Osteocyte (in vitro differentiated cells): ENCODE results near the gene TACO1. TPM values are rescaled to one million over a fixed set of nuclear protein-coding genes. Genes with fewer than 3 reads are reported as not detected.

ENCODE experiments used
- DNase-seq: peaks from one replicate; pipeline ENCODE4 v3.0.0; 2021; ENCODE audit warnings: mixed read lengths; ENCODE audit not compliant: unreplicated experiment; ENCODE audit errors: extremely low spot score
- H3K27ac Mint-ChIP-seq: one replicate; pipeline ENCODE4 v1.8.0; 2021; ENCODE audit warnings: mild to moderate bottlenecking, mixed read lengths; ENCODE audit not compliant: unreplicated experiment
- H3K27me3 Mint-ChIP-seq: one replicate; pipeline ENCODE4 v1.8.0; 2021; ENCODE audit warnings: mixed read lengths; ENCODE audit not compliant: unreplicated experiment
- H3K36me3 Mint-ChIP-seq: one replicate; pipeline ENCODE4 v1.8.0; 2021; ENCODE audit warnings: mixed read lengths; ENCODE audit not compliant: unreplicated experiment
- H3K4me1 Mint-ChIP-seq: one replicate; pipeline ENCODE4 v1.8.0; 2021; ENCODE audit warnings: mixed read lengths; ENCODE audit not compliant: unreplicated experiment
- H3K4me3 Mint-ChIP-seq: one replicate; pipeline ENCODE4 v1.8.0; 2021; ENCODE audit warnings: mild to moderate bottlenecking, moderate library complexity, mixed read lengths; ENCODE audit not compliant: unreplicated experiment
- H3K9me3 Mint-ChIP-seq: one replicate; pipeline ENCODE4 v1.8.0; 2021; ENCODE audit warnings: mixed read lengths; ENCODE audit not compliant: unreplicated experiment
- CTCF ChIP-seq: fragments of 200-600 bp; sonication (generic); IDR thresholded peaks from 2 replicates; pipeline ENCODE4 v1.5.0; 2021; ENCODE audit warnings: antibody characterized with exemption, mild to moderate bottlenecking, moderate library complexity
- total RNA-seq: library from RNA; stranded (reverse); gene quantifications from 2 replicates; pipeline ENCODE4 v1.2.1, GENCODE V29; 2021

The TACO1 gene
- total RNA-seq, 1 donor from 2014 or later, result 20.9 TPM

DNA sequence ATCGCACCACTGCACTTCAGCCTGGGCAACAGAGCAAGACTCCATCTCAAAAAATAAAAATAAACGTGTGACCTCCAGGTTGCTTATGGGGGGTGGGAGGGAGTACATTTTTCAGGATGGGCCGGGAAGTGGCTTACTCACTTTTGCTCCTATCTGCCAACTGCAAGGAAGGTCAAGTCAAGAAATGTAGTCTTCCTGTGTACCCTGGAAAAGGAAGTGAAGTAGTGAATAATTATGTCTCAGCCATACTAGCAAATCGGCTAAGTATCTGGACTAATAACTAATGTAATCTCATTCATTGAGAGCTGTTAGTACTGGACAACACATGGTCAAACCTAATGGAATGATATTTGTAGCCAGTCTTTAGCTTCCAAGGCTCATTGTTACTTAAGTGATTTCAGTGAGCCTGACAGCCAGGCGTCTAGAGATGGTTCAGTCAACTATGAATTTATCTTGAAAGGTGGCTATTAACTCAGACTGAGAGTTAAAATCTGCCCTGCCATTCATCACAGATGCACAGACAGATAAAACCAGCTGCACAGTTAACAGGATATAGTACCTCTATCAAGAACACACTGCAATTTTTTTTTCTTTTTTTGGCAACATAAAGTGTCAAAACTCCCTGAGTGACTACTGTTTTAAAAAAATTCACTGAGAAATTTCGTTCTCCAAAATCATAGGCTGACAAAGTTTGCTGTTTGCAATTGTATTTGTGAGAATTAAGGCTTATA, 3.7 kb upstream of the TACO1 start:
- no peak for TF ChIP-seq CTCF
- no peak for DNase-seq
- no peaks in the 10 kb centered on the region for H3K9me3 Mint-ChIP-seq
- peaks cover 9% of the 10 kb centered on the region for H3K36me3 Mint-ChIP-seq
- H3K27me3 Mint-ChIP-seq, result no peaks in the 10 kb centered on the region
- H3K4me1 Mint-ChIP-seq, result peaks cover 15% of the 10 kb centered on the region
- H3K27ac Mint-ChIP-seq, result no peak overlapping the region
- H3K4me3 Mint-ChIP-seq, result no peak overlapping the region

- Mint-ChIP-seq H3K4me3 (no peak overlapping the region), H3K36me3 (peaks cover 6% of the 10 kb centered on the region), H3K27ac (no peak overlapping the region), H3K9me3 (no peaks in the 10 kb centered on the region), H3K4me1 (peaks cover 15% of the 10 kb centered on the region), H3K27me3 (no peaks in the 10 kb centered on the region)
- TF ChIP-seq CTCF, result no peak
- DNase-seq, result no peak
Observed at GRCh38 chr17:63598281-63598680, 2.4 kb upstream of the TACO1 start.

- no peak for TF ChIP-seq CTCF
- DNase-seq, result no peak
- Mint-ChIP-seq H3K27ac (peak overlapping the region; percentile 92), H3K4me3 (peak overlapping the region; percentile 92), H3K27me3 (no peaks in the 10 kb centered on the region), H3K36me3 (peaks cover 18% of the 10 kb centered on the region), H3K9me3 (no peaks in the 10 kb centered on the region), H3K4me1 (peaks cover 15% of the 10 kb centered on the region)
Observed at GRCh38 chr17:63601439-63602371, 1.0 kb downstream of the TACO1 start.

GRCh38 chr17:63609816-63610573, 9.3 kb downstream of the TACO1 start:
- TF ChIP-seq CTCF, result no peak
- no peak for DNase-seq
- Mint-ChIP-seq H3K4me1 (no peaks in the 10 kb centered on the region), H3K27ac (no peak overlapping the region), H3K27me3 (no peaks in the 10 kb centered on the region), H3K4me3 (no peak overlapping the region), H3K9me3 (no peaks in the 10 kb centered on the region), H3K36me3 (peaks cover 37% of the 10 kb centered on the region)
